Measurements from ENCODE around the gene POM121L2.
A peak's percentile ranks its signal among the peaks of the same experiment; 100 is the strongest.
"Not testable (repeated sequence)": the region's sequence is repeated elsewhere in the genome, so short reads cannot be mapped to it uniquely, and the experiment has no call there.

Gene POM121L2

GRCh38 chr6:27293436-27294098, 18.5 kb downstream of the POM121L2 start:
- peak; percentile 55 for DNase-seq

DNA sequence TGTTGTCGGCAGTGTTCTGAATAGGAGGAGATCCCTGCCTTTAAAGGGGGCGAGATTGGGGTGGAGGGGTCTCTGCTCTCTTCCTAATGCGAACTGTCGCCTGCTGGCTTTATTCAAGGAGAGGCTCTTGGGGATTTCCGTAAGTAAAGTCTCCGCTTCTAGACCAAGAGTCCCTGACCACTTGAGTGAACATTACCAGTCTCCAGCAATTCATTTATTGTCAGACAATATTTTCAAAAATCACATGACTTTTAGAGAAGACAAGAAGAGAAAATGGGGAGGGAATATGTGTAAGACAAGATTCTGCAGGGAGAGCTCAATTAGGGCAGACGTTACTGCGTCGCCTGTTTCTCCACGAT, 21.2 kb downstream of the POM121L2 start:
- no peak for DNase-seq

DNA sequence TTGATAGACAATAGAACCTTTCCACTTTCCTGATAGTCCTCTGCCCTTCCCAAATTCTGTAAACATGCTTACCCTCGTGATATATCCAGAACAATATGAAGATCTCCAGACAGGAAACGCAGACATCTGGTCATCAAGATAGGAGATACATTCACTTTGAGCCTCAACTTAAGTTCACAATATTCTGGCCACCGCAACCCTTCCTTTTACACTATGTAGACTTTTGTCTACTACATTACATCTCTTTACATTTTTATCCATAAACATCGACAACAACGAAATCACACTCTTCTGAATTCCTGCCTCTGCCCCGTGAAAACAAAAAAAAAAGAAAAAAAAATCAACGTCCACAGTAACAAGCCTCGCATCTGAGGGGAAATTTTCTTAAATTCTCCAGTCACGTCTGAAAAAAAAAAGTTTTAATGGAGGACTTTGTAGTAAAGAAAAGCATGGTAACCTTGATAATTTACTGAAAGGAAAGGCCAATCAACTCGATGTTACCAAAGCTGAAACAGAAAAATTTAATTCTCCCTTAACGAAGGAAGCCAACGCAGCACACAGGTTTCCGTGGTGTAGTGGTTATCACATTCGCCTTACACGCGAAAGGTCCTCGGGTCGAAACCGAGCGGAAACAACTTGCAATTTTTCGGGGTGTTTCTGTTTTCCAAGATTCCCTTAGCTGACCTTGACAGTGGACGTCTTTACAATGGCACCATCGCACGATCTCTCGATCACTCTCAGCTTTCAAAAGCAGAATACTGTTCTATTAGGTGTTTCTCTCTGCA, 21.8 kb downstream of the POM121L2 start:
- peak; percentile 37 for DNase-seq

DNA sequence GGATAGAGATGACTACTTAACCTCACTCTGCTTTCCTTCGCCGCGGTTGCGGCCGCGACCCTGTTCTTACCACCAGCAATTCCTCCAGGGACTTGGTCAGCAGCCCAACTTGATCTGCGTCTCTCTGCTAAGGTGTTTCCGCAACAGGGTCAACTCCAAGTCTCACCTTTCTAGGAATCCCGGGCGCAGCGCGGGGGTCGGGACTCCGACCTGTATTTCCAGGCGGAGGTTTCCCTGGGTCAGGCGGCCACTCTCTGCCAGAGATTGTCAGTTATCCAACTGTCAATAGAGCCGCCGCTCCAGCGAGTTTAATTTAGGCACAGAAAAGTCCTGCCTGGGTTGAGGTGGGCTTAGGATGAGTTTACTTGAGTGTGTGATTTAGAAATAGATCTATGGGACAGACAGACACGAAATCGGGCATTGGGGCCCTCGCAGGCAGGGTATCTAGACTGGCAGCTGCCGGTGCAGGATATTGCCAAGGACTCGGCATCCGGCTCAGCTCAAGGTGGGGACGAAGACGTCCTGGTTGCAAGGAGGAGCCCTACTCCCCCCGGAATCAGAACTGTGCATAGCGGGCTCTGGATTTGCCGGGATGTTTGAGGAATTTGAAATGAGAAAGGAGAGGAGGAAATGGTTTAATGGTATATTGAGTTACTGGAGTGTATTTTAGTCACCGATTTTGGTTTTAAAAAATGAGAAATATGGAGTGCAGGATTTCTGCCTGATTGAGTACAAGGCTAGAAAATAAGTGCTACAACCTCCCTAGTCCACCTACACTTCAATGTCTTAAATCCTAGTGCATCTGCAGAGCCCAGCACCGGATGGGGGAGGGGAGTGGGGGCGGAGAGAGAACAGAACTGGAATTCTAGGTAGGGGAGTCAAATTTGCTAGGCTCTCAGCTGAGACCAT, 23.7 kb downstream of the POM121L2 start:
- DNase-seq: no peak

GRCh38 chr6:27287751-27288135, 24.3 kb downstream of the POM121L2 start:
- DNase-seq: no peak

DNA sequence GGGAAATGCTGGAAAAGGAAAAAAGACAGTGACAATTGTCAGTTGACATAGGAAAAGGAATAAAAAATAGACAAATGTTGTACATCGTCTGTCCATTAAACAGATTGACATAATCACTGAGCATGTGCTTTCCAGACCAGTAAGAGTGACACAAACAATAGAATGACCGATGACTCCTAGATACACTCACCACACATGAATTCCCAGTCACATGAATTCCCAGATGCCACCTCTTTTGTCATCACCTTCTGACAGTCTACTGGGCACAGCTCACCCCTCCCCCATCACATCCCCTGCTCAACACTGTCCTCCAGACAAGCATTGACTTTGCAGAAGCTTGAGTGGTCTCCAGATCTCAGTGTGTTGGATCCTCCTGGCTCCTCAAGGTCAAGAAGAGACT, 25.9 kb downstream of the POM121L2 start:
- DNase-seq: no peak

DNA sequence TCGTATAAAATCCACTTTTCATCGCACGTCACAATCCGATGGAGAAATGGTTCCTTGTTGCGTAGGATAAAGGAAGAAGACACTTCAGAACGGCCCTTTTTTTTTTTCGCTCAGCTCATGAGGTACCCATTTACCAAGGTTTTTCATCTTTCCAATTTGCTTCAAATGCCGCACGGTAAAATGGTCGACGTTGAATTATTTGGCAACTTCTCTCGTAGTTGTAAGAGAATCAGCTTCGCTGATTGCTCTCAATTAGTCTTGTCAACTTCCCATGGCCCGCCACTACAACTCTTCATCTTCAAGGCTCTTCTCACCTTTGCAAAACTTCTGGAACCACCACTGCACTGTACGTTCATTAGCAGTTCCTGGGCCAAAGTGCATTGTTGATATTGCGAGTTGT, 28.8 kb downstream of the POM121L2 start:
- no peak for DNase-seq

GRCh38 chr6:27281569-27281968, 30.5 kb downstream of the POM121L2 start:
- no peak for DNase-seq

- DNase-seq: no peak
Measured at GRCh38 chr6:27281105-27281539, 31.0 kb downstream of the POM121L2 start.

GRCh38 chr6:27280540-27281000, 31.5 kb downstream of the POM121L2 start:
- peak; percentile 22 for DNase-seq

DNA sequence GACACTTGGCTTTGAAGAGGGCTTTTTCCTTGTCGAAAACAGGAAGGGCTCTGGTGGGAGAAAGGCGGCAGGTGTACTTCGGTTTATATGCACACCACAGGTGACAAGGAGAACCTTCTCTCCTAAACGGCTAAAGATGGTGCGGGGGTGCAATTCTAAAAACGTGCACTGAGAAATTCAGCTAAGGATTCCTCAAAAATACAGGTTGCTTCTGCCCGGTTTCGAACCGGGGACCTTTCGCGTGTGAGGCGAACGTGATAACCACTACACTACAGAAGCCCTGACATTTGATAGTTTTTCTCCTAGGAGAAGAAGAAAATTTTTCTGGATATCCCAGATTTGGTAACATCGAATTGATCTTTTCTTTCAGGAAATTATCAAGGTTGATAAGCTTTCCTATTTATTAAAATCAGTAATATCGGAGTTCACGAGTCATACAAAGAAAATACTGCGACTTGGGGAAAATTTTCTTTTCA, 32.0 kb downstream of the POM121L2 start:
- DNase-seq: peak; percentile 71

DNA sequence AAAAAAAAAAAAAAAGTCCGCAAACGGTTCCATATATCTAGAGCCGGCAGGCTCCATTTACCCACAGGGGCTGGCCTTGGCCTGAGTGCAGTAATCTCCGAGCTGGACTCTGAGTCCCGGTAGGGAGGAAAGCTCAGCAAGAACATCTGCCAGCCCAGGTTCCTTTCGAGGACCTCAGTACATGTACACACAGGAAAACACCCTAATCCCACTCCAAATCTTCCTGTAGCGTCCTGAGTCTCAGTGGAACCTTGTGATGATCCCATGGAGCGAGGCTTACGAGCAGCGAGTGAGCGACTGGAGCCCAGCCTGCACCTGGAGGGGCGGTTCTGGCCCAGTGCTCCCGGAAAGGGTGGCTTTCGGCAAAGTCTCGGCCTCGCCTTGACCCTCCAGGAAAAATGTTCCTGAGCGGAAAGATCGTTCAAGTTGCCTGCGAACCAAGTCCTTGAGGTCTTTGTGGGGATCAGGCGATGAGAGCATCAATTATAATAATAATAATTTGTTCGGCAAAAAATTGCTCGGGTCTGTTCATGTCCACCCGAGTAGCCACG, 32.5 kb downstream of the POM121L2 start:
- DNase-seq: peak; percentile 42

DNA sequence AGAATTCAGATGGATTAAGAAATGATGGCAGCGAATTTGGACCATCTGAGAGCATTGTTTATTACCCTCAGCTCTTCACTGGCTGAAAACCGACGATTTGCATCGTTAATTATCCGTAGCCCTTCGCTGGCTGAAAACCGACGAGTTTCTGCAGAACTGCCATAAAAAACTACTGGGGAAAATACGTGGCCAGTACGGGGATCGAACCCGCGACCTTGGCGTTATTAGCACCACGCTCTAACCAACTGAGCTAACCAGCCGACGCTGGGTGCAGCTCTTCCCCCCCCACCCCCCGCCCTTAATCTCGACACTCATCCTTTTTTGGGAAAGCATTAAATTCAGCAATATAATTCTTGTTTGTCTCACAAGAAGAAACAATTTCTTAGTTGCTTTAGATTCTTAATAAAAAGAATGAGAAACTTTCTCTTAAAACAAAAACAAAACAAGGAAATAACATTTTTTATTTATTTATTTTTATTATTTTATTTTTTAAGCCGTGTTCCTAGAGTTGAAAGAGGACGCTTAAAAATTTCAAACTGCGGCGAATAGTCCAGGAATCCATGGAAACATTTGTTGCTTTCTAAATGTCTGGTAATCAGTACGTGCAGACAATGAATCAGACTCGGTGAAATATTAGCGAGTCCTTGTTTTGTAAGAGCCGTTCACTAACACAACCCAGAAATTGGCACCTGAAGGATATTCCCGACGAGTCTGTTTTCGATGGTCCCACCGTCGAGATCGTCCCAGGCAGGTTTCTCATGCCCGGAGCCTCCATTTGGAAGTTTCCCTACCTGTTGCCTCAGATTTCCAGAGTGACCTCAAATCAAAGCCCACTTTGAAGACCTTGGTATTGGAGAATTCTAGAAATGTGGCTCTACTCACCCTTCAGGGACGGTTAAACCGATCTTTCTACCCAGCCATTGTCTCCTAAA, 36.8 kb downstream of the POM121L2 start:
- DNase-seq: peak; percentile 11

DNA sequence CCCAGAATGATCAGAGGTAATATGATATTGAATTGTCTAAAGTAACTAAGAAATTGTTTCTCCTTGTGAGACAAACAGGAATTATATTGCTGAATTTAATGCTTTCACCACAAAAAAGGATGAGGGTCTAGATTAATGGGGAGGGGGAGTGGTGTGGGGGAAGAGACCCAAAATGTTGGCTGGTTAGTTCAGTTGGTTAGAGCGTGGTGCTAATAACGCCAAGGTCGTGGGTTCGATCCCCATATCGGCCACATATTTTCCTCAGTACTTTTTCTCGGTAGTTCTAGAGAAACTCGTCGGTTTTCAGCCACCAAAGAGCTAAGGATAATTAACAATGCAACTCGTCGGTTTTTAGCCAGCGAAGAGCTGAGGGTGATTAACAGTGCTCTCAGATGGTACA, 38.3 kb downstream of the POM121L2 start:
- no peak for DNase-seq

GRCh38 chr6:27268803-27269202, 43.3 kb downstream of the POM121L2 start:
- no peak for DNase-seq

DNA sequence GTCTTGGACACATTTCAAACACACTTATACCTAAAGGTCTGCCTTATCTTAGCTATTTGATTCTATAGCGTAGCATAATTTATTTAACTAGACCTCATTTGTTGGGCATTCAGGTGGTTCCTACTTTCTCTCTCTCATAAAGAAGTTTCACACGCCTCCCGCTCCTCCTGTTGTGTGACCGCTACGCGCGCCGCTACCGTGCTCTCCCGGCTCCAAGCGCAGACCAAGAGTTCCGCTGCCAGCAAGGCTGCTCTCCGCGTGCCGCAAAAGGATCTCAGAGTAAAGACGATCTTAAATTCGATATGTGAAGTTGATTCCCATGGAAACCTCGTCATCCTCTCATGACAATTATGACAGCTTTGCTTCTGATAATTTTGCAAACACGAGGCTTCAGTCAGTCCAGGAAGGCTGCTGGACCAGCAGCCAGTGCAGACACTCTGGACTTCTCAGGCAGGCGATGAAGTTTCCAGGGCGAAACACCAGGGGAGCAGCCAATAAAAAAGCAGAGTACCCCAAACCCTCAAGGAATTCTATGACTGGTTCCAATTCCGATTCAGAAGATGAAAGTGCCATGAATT, 44.1 kb downstream of the POM121L2 start:
- DNase-seq: no peak

GRCh38 chr6:27267003-27267402, 45.1 kb downstream of the POM121L2 start:
- not testable (repeated sequence) for DNase-seq

DNA sequence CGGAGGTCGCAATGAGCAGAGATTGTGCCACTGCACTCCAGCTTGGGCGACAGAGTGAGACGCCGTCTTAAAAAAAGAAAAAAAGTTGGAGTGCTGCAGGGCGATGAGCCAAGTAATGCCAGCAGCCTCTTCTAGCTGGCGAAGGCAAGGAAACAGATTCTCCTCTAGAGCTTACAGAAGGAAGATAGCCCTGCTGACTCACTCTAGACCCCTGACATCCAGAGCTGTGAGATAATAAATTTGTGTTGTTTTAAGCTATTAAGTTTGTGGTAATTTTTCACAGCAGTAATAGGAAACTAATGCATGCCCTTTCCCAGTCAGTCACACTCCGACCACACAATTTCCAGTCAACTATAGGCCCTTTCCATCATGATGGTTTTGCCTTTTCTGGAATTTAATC, 48.2 kb downstream of the POM121L2 start:
- DNase-seq: no peak

DNA sequence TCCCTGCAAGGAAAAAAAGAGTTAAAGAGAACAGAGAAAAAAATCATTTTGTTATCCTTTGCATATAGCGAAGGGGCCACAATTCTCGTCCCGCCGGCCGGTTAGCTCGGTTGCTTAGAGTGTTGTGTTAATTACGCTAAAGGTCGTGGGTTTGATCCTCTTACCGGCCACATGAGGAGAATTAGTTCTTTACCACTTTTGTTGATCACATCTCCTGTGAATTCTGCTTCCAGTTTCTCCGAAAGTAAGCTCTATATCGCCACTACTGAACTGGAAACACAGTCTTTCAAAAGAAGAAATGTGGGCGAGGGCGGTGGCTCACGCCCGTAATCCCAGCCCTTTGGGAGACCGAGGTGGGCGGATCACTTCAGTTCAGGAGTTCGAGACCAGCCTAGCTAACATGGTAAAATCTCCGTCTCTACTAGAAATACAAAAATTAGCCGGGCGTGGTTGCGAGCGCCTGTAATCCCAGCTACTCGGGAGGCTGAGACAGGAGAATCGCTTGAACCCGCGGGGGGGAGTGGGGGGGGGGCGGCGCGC, 51.2 kb downstream of the POM121L2 start:
- DNase-seq: no peak

DNA sequence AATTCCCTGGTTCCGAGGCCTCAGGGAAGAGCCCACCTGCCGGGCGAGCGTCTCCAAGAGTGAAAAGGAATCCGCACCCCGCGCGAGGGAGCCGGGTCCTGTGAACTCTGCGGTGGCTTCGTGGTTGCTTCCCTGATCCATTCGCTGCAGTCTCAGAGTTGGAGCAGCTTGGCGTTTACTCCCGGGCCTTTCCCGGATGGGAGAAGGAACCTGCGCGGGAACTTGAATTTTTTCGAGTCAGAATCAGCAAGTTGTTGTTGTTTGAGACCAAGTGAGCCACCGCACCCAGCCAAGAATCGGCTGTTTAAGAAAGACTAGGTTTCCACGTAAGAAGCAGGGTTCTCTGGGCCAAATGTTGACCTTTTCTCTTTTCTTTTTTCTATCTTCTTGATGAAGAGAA, 51.7 kb downstream of the POM121L2 start:
- no peak for DNase-seq

Data from NCI-H146 (cell line).